GM19099 (cell line): Measurements from ENCODE around the gene THSD7B.

Experiments
- POLR2A ChIP-seq: IDR thresholded peaks from 3 replicates; pipeline ENCODE4 v1.6.1; 2011; ENCODE audit warnings: low read depth; ENCODE audit not compliant: insufficient read length; ENCODE audit errors: extremely low read depth

Gene THSD7B

DNA sequence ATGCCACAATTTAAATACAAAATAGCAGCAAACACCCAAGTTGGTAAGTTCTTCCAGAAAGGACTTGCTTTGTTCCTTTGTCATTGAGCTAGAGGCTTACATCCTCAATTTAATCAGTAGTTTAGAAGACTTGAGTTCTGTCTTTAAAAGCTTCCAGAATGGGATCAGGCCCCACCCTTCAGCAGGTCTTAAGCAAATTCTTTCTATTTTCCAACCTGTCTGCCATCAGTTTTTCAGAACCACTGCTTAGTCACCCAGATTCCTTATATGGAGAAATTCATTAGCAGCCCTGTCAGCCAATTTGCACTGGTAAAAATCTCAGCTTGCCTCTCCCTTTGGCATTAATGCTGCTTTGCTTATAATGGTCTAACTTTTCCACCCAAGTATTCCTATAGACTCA is 935.3 kb downstream of the THSD7B start:
- TF ChIP-seq POLR2A: no peak

- no peak for TF ChIP-seq POLR2A
Measured at GRCh38 chr2:137705296-137705695, 940.0 kb downstream of the THSD7B start.

DNA sequence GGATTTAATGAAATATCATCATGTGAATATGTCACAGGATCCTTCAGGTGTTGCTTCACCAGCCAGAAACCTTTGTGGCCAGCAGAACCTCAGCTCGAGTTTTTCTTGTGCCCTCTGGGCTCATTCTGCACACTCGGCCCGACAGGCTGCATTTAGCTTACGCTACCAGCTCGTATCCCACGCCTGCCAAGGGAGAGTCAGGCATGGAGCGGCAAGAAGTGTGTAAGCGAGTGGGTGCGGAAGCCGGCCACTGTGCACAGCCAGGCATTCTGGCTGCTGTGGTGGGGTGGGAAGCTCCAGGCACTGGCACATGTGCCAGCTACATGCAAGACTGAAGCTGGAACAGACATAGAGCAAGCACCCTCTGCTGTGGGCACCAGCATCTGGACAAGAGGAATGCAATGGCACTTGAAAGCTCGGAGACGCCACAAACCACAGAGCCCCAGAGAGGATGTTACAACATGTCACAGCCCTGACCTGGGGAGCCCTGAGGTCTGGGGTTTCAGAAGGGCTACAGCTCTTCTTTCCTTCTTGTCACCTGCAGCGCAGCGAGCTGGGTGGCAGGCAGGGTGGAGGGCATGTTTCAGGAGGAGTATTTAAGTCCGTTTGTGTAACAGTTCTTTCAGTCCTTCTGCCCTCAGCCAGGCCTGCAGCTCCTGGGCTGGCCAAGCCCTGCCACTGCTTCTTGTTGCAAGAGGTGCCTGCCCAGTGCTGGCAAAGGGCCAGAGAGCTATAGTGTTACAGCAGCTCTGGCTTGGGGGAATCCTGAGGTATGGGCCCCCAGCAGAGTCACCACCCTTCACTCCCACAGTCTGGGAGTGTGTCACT is 941.7 kb downstream of the THSD7B start:
- no peak for TF ChIP-seq POLR2A

- no peak for TF ChIP-seq POLR2A
Measured at GRCh38 chr2:137708311-137708710, 943.0 kb downstream of the THSD7B start.

DNA sequence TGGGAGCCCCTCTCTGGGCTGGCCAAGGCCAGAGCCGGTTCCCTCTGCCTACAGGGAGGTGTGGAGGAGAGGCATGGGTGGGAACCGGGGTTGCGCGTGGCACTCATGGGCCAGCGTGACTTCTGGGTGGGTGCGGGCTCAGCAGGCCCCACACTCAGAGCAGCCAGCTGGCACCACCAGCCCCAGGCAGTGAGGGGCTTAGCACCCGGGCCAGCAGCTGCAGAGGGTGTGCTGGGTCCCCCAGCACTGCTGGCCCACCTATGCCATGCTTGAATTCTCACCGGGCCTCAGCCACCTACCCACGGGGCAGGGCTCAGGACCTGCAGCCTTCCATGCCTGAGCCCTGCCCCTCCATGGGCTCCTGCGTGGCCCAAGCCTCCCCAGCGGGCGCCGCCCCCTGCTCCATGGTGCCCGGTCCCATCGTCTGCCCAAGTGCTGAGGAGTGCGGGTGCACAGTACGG is 950.4 kb downstream of the THSD7B start:
- TF ChIP-seq POLR2A: no peak

- TF ChIP-seq POLR2A: no peak
Measured at GRCh38 chr2:137718786-137719185, 953.4 kb downstream of the THSD7B start.

DNA sequence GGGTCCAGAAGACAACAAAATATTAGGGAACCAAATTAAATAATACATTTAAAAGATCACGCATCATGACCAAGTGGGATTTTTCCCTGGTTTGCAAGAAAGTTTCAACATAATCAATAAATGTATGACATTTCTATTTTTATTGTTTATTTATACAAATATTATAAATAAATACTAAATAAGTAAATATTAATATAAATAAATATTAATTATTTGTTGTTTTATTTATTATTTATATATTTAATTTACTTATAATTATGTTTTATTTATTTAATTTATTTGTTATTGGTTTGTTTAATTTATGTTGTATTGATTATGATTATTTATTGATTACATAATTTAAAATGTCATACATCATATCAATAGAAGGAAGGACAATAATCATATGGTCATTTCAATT is 956.4 kb downstream of the THSD7B start:
- no peak for TF ChIP-seq POLR2A

DNA sequence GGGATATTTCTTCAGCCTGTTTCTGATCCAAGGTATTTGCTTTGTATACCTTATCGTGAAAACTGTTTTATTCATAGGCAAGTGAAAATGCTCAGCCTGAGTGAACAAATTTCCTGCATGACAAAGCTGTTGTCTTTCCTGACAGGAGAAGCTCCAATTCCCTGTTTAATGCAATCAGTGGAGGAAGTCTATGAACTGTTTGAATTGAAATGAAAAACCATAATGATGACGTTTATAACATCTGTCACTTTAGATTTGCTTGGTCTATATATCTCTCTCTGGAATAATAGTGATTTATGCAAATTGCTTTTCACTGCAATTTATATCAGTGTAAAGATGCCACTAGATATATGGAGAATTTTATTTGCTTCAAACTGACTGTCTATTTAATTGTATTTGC is 959.6 kb downstream of the THSD7B start:
- no peak for TF ChIP-seq POLR2A
